ENCODE measurements around the gene CALD1.

The CALD1 gene

DNA sequence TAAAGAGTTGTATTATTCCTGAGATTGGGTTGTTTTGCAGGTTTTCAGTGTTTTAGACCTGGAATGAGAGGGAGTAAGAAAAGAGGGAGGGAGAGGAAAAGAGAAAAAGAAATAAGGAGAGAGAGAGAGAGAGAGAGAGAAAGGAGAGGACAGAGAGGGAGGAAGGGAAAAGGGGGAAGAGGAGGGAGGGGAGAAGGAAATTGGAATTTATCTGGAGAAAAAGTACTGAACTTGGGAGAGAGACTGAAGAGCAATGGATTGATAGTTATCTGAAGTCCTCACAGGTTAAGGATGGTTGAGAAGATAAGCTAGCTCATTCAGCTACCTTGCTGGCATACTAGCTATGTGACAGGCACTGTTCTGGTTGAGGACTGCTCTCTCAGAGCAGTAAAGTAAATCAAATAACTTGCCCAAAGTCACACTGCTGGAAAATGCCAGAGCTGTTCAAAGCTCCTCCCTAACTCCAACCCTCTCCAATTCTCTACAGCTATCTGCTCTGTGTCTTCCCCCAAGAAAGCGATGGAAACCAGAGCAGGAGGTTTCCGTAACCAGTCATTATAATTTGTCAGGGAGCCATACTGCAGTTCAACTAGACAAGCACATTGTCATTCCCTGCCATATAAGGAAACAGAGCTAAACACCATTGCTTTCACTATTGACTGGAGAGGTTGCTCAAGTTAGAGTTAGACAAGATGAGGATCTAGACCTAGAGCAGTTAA is 10.7 kb downstream of the CALD1 start:
- no peak for DNase-seq

DNA sequence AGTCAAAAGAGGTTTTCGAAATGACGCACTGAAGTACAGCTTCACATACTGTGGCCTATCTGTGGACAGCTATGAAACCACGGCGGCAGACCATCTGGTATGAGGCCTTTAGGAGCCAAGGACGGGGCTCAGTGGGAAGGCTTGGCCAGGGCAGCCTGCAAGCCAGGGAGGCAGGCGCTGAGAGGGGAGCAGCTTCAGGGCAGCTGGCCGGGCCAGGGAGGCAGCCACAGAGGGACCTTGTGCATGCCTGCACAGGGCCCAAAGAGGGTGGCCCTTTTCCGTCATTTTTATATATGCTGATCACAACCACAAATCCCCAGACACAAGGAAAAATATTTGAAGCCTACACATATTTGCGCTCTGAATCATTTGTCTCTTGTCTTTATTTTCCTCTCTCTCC is 13.5 kb downstream of the CALD1 start:
- no peak for DNase-seq

DNA sequence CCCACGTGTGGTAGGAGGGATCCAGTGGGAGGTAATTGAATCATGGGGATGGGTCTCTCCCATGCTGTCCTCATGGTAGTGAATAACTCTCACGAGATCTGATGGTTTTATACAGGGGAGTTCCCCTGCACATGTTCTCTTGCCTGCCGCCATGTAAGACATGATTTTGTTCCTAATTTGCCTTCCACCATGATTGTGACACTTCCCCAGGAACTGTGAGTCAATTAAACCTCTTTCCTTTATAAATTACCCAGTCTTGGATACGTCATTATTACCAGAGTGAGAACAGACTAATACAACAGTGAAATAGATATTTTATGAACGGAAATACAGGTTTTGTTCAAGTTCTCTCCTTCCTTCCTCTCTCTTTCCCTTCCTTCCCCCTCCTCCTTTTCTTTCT is 15.8 kb downstream of the CALD1 start:
- DNase-seq: no peak

DNA sequence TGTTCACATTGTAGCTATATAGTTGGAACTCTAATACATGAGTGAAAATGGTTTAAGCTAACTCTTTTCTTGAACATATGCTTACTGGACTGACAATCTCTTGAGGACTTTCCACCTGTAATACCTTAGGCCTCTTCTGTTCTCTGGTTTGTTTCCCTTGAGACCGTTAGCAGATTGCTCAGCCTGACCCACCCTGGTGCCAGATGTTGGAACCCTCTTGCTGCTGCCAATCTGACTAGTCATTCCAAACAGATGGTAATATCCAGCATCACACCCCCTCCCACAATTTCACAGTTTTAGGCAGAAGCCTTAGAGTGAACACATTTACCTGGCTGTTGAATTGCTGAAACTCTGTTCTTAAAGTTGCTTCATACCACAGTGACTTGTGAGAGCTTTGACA is 18.7 kb downstream of the CALD1 start:
- no peak for DNase-seq

DNA sequence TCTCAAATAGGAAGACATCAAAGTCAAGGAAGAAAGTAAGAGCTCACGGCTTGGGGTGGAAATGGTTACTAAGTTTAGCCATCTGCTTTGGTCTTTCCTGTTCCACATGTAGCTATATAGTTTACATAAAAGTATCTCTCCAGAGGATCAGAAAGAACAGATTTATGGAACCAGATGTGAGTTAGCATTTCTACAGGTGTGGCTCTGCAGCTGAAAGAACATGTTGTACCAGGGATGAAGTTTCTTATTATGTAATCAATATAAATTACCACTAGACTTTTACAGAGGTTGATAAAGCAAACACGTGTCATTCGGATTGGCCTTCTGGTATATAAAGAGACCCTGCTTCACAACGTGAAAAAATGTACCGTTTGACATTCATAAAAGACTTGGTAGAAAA is 19.9 kb downstream of the CALD1 start:
- DNase-seq: no peak

DNA sequence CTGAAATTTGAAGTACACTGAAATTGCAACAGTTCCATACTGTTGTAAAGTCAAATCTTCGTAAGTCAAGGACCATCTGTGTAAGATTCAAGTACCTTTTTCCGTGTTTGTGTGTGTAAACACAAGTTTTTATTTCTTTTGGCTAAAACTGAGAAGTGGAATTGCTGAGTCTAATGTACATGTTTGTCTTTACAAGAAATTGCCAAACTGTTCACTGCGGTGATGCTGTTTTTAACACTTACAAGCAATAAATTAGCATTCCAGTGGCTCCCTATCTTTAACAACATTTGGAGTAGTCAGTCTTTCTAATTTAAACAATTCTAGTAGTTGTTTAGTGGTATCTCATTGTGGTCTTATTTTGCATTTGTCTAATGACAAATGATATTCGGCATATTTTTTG is 23.3 kb downstream of the CALD1 start:
- DNase-seq: no peak

DNA sequence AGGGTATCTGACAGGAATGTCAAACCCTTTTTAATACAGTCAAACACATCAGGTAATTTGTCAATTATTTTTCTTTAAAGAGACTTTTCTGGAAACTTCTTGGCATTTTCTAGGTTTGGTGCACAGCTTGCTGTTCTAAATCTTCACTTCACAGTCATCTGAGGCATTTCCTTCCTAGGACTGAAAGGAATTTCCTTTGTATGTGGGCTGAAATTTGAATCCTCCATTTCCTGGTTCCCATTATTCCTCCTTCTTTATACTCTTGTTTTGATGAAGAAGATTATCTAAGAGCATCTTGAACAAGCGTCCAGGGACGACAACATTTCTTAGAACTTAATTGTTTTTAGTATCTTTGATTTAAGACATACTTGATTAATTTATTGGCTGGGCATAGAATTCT is 24.9 kb downstream of the CALD1 start:
- no peak for DNase-seq

DNA sequence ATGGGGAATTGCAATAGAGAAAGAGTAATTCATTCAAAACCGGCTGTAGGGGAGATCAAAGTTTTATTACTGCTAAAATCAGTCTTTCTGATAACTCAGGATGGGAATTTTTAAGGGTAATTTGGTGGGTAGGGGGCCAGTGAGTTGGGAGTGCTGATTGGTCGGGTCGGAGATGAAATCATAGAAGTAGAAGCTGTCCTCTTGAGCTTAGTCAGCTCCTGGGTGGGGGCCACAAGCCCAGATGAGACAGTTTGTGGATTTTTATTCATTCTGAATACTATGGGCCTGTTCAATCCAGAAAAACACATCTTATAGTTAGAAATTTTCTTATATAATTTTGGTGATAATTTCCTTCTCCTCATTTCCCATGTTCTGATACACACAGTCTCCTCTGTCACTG is 25.4 kb downstream of the CALD1 start:
- no peak for DNase-seq

DNA sequence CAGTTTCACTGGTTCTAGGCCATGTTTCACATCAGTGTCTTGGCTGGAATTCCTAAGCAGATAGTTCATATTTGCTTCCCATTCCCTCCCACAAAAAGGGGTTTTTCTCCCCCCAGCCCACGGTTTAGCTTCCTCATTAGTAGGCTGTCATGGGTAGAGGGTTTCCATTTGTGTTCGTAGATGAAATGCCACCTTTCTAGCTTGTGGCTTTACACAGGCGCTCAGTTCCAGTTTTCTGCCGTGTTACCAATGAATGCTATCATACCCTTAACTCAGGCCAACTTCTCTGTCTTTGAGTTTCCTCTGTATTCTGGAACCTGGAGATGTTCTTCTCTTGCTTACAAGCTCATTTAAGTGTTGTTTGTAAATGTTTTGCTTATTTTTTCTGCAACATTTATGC is 26.8 kb downstream of the CALD1 start:
- DNase-seq: no peak

DNA sequence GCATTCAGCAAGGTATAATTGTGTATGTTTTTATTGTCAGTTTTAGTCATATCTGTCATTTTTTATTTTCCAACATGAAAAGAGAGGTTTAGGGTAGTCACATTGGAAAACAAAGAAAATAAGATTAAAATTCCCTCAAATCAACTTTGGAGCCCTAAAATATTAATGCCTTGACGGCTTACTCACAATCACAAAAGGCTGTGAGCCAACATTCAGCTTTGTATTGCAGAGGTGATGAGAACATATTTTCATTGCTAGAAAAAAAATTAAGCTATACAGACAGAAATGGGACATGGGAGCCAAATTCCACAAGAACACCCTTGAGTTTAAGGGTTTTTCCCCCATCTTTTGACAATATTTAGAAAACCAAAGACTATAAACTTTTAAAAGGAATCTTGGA is 30.2 kb downstream of the CALD1 start:
- DNase-seq: no peak

DNA sequence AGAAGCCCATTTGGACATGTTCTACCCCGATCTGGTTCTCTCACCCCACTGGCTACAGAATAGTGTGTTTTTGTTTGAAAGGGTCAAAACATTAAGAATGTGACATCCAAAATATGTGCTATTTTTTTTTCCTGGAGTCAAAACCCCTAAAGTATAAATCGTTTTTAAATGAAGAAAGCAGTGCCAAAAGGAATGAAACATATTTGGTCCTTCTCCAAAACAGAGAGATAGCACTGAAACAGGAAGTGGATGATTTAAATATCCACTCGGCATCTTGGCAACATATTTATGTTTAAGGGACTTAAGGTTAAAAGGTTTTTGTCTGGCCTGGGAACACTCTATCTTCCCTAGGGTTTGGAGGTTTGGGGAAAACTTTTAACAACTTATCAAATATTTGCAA is 32.3 kb downstream of the CALD1 start:
- no peak for DNase-seq

DNA sequence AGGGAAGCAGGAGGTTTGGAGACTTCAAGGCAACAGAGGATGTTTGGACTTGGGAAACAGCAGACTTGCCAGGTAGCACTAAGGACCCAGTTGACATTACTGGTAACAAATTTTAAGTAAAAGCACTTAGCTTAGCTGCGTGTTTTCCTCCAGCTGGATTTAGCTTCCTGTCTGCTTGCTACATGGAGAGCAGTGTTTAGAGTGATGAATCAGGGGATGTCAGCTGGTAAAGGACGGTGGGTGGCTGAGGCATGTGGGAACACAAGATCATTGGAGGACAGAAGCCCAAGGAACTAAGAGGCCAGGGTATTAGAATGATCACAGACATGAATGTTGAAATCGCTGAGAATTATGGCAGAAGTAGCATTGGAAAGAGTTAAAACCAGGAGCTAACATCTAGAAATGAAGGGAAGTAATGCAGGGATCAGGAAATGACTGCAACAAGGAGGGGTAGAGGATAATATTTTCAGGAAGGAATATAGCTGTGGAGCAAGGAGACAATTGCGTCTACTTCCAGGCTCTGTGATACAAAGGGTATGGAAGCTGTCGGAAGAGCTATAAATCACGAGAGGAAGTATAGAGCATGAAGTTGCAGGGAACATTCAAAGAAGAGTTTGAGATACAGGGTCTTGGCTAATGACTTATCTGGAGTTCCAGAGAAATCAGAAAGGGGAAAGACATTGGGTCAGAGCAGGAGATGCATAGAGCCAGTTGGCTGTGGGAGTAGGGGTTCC is 34.4 kb downstream of the CALD1 start:
- DNase-seq: no peak

DNA sequence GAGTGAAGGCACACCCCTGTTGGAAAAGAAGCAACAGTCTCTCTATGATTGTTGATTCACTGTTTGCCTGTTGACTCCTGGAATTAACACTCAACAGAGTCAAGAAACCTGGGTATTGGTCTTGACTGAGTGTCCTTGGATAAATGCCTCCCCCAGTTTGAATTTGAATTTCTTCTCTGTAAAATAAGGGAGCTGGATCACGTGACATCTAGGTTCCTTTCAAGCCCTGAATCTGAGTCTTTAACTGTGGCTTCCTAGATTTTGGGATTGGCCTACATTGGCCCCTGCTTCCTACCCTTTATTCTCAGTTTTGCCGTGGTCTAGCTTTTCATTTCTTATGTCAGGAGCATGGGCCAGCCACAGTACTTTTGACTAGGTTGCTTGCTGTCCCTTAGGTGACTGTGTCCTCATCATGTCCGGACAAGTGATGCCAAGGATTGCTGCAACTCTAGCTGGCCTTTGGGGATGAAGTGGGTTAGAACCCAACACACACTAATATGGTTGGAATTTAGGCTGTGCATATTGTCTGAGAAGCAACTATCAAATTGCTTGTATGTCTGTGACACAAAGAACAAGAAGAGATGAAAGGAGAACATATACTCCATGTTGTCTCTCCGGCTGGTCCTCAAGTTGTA is 35.4 kb downstream of the CALD1 start:
- DNase-seq: no peak

DNA sequence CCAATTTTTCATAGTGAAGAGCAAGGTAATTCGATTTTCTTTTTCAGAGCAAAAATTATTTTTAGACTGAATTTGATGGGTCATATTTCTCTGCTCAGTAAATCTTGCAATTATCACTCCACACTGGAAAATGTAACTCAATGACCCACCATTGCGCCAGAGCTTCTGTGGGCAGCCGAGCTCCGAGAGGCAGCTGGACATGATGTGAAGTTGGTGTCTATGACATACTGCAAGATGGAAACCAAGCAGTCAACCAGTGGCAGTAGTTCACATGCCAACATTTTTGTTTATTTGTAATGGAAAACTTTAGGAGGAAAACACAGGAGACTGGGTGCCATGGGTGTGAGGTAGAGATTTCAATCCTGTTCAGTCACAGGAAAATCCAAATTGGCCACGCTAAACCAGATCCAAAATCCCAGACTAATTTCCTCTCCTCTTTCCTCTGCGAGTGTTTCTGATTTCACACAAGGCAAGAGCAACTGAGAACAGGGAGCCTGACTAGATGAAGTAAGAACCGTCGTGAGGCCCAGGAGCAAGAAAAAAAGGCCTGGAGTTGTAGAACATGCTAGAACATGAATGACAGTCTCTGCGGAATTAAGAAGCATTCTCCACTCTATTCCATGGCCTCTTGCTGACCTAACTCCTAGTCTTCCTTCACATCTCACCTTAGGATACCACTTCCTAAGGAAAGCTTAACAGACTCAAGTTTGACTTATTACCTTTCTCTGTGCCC is 39.3 kb downstream of the CALD1 start:
- no peak for DNase-seq

DNA sequence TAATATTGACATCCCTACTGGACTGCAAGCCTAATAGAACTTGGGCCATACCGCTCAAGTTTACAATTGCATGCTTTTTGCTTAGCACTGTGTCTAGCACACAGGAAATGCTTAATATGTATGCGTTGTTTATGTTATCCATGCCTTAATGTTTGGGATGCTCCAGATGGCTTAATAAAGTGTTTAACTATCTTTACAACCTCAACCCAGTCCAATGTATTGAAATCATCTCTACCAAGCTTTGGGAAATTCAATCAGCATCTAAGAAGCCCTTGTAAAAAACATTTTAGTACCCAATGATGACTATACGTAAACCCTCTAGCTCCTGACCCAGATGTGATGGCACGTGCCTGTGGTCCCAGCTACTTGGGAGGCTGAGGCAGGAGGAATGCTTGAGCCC is 40.0 kb downstream of the CALD1 start:
- no peak for DNase-seq

DNA sequence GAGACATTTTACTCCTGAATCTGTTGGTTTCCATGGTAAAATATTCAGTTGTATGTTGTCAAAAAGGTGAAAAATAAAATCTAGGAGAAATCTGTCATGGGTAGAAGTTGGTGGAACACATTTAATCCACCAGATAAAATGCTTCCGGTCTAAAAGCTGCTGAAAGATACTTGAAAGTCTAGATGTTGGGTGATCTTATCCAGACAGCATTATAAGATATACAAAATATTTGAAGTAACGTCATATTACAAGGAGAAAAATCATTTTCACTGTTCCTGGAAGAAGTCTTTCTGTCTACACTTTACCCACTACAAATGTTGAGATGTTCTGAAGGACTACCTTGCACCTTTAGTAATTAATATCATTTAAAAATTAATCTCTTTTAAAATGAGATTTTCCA is 40.9 kb downstream of the CALD1 start:
- no peak for DNase-seq

DNA sequence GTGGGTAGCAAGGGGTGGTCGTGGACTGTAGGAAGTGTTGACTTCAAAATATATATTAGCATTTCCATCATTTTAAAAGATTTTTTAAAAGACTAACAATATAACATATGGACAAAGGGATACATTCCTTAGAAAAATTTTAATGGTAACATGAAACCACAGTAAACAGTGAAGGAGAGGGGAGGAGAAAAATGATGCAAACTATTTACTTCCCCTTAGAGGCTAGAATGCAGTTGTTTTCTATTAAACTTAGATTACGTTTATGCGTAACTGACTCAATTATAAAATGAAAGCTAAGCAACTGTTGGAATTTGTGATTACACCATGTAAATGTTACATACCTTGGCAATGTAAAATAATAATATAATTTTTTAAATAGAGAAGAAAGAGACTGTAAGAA is 41.3 kb downstream of the CALD1 start:
- DNase-seq: no peak

DNA sequence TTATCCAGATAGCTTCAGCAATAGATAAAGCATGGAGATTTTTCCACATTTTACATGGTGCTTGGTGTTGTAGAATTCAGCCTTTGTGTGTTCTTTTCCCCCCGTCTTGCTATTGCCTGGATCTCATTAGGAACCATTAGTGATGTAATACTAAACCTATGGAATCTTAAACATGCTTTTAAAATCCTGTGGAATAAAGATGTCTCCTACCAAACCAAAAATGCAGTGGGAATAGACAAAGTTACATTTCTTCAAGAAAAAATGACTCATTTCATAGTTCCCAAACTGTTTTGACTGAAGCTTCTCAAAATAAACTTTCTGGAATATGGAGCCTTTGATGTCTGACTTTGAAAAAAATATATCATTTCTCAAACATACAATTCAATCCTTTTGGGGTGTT is 44.0 kb downstream of the CALD1 start:
- no peak for DNase-seq

DNA sequence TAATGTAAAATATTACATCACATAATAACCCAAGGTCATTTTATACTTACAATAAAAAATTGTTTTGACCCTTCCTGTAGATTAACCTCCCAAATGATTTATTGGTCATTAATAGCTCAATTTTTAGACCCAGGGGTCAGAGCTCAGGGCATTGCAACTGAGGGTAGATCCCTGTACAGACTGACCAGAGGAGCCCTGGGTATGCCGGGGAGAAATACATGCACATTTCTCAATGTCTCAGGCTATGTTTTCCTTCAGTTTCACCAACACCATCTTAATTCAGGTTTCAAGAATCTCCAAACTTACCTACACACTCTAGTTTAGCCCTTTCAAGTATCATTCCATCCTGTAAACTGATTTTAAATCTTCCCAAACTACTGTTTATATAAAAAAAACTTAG is 46.2 kb downstream of the CALD1 start:
- DNase-seq: no peak

DNA sequence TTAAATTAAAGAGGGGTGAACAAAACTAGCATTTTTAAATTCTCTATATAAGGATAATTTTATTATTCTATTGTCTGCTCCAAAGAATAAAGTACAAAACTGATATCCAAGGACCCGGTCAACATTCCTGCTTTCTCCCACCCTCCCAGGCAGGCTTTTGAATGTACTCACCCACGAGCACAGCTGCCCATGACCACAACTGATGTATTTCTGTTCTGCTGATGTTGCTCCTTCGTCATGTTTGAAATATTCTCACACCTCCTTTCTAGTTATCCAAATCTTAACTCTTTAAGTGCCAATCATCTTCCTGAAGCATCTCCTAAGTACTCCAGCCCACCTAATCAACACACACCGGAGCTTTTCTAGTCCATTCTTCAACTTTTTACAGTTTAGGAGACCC is 46.7 kb downstream of the CALD1 start:
- no peak for DNase-seq

DNA sequence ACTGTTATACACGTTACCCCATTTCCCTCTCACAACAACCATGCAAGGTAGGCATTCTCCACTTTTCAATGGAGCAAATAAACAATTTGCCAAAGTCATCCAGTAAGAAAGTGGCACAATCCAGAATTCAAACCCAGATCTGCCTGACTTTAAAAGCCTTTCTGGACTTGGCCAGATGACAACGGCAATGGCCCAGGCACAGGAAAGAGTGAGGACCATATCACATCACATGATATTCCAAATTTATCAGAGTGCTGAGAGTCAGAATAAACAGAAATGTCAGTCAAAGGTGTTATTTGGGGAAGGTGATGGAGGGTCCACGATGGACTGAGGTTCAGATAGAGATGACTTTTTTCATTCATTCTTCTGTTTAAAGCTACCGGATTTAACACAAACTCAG is 48.0 kb downstream of the CALD1 start:
- no peak for DNase-seq

DNA sequence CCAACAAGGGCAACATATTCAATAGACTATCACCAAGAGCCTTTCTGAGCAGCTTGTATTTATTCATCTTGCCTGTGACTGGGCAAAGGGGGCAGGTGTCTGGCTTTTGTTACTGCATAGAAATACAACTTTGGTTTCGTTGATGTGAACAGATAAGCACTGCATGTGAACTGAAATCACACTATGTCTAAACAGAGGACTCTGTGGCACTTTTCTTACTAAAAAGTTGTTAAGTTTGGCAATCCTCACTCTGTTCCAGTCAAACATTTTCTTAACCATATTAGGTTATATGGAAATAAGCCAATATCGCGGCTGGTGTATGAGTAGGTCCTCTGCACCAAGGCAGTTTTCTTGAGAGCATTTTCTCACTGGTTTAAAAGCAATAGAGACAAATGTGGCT is 48.5 kb downstream of the CALD1 start:
- DNase-seq: no peak

DNA sequence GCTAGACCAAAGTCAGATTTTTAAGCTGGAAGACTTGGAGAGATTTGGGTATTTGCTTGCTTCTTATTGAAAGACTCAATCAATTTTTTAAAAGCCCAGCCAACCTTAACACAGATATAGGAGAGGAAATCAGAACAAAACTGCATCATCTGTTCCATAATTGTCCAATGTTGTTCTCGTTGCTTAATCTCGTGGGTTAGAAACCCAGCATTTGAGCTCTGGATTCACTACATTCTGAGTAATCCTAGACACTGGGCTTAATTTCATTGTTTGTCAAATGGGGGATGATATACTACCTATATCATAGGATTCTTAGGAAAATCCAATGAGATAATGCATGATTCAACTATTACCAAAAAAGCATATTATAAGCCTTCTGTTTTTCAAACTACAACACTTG is 48.9 kb downstream of the CALD1 start:
- DNase-seq: no peak

Data from activated naive CD4-positive, alpha-beta T cell (primary cell).